Measurements from ENCODE around the gene SCCPDH. TPM values are rescaled to one million over a fixed set of nuclear protein-coding genes. Genes with fewer than 3 reads are reported as not detected.

The SCCPDH gene
- total and polyA plus RNA-seq, 2 of the 13 experiments (the other 11 are each of a cell fraction or from before 2014, with no cell fraction given): 36.7 to 62.3 TPM

DNA sequence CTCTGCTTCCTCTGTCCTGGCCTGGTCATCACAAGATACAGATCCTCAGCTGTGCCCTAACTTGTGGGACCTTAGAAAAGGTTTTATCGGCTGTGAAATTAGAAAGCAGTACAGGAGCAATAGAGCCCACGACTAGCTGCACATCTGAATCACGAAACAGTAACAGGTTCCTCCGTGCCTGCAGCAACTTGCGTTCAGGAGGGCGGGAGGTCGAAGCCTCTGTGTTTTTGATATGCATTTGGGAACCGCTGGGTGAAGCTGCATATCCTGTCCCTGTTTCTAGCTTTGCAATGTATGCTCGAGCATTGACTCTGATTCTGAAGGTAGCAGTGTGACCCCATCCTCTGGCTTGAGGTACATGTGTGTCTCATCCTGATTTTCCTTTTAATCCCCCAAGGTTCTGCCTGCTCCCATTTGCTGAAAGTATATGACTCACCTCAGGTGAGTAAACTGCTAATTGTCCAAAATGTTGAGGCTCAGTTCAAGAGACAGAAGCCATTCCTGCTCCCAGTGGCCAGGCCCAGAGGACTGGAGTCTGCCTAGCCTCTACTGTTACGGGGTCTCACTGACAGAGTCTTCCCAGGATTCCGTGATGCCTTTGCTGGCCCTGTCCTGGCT, 44.3 kb downstream of the SCCPDH start (continued):
- TF ChIP-seq ZNF773 (CRISPR knock-in tag; IDR thresholded peaks at IDR 0.05; ENCODE audit: borderline replicate concordance): no peak
- TF ChIP-seq BHLHE40 (IDR thresholded peaks at IDR 0.05; ENCODE audit: low read length): no peak
- TF ChIP-seq SMAD9 (CRISPR knock-in tag; IDR thresholded peaks at IDR 0.05): no peak

GRCh38 chr1:246769306-246769705, 45.1 kb downstream of the SCCPDH start:
- no TSS peak for BruUV-seq (replicated peaks)

DNA sequence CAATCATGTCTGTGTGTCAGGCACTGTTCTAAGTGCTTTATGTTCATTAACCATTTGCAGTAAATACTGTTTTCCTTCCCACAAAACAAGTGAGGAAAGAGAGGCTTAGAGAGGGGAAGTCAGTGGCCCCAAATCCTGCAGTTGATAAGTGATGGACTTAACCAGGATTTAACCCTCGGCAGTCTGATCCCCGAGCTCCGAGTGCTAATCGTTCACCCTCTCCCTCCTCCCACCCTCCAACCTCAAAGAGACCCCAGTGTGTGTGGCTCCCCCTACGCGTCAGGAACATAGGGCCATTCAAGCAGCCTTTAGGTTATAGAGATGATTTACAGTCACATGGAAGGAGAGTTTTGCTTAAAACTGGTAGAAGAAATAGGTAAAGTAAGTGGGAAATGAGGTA, 47.2 kb downstream of the SCCPDH start:
- H3K79me2 ChIP-seq (ENCODE audit: insufficient read depth, low read length): no peaks in the 10 kb centered on the region
- intact Hi-C loops (cut with micrococcal nuclease; ENCODE audit: unreplicated experiment) (no loop called here), in situ Hi-C loops (cut with HindIII; ENCODE audit: extremely low pct_ligation_motif_present, low pct_unique_long_range_greater_than_20kb) (no loop called here)
- ChIA-PET CTCF (ENCODE audit: low intra/inter-chr PET ratio, low total read pairs) (no interaction called here), POLR2A (no interaction called here)
- H2AFZ ChIP-seq (ENCODE audit: low read length): no peak overlapping the region
- peaks cover 19 to 68% of the 10 kb centered on the region in 2 experiments for H3K36me3 ChIP-seq (replicated peaks in 1 of 2; ENCODE audit: control insufficient read depth in 1 of 2, insufficient read depth in 2 of 2, low read length in 2 of 2)
- H3K4me1 ChIP-seq (ENCODE audit: insufficient read depth, low read length): no peaks in the 10 kb centered on the region
- H4K20me1 ChIP-seq (ENCODE audit: insufficient read depth, low read length): no peaks in the 10 kb centered on the region
- no TSS peak for BruUV-seq (replicated peaks)
- no peak for DNase-seq (ENCODE audit: low spot score)
- H3K4me2 ChIP-seq (ENCODE audit: low read depth, low read length): no peak overlapping the region
- no peak overlapping the region for H3K9ac ChIP-seq (ENCODE audit: insufficient read depth, low read depth, low read length)
- no peak for ATAC-seq
- no peak for FAIRE-seq
- no peak overlapping the region for H3K4me3 ChIP-seq (replicated peaks in 1 of 3; ENCODE audit: insufficient read depth in 1 of 3, low read depth in 2 of 3, low read length in 3 of 3)
- WGBS (ENCODE audit: low lambda C conversion rate): 97% methylated on average over 6 of the region's 6 CpGs
- H3K27ac ChIP-seq (ENCODE audit: extremely low read length, insufficient read depth, low read length): no peak overlapping the region
- no peaks in the 10 kb centered on the region for H3K27me3 ChIP-seq (ENCODE audit: control insufficient read depth in 1 of 2, insufficient read depth in 2 of 2, low read length in 2 of 2)
- H3K9me3 ChIP-seq (ENCODE audit: low read length): no peaks in the 10 kb centered on the region
- TF ChIP-seq SSRP1 (CRISPR knock-in tag; IDR thresholded peaks at IDR 0.05): no peak
- TF ChIP-seq KLF16 (CRISPR knock-in tag; IDR thresholded peaks at IDR 0.05): no peak
- TF ChIP-seq SP5 (CRISPR knock-in tag; IDR thresholded peaks at IDR 0.05; ENCODE audit: borderline replicate concordance, low read depth): no peak
- TF ChIP-seq ELF3 (CRISPR knock-in tag; IDR thresholded peaks at IDR 0.05): no peak
- no peak for TF ChIP-seq SMARCC2 (IDR thresholded peaks at IDR 0.05)
- no peak for TF ChIP-seq CENPBD1 (CRISPR knock-in tag; IDR thresholded peaks at IDR 0.05; ENCODE audit: borderline replicate concordance, low read depth)
- TF ChIP-seq SOX13 (IDR thresholded peaks at IDR 0.05): no peak
- no peak for TF ChIP-seq SOX13 (CRISPR knock-in tag; conservative IDR thresholded peaks at IDR 0.05 in 1 of 2, IDR thresholded peaks at IDR 0.05 in 1 of 2)
- TF ChIP-seq SETDB1 (CRISPR knock-in tag; IDR thresholded peaks at IDR 0.05; ENCODE audit: borderline replicate concordance): no peak

More at GRCh38 chr1:246769306-246769705, 45.1 kb downstream of the SCCPDH start:
- FAIRE-seq (no peak), DNase-seq (ENCODE audit: low spot score) (no peak), ATAC-seq (no peak)
- POLR2A ChIA-PET: no interaction called here
- 92% methylated on average over 7 of the region's 7 CpGs for WGBS (ENCODE audit: low lambda C conversion rate)
- TF ChIP-seq, protein P1, sequence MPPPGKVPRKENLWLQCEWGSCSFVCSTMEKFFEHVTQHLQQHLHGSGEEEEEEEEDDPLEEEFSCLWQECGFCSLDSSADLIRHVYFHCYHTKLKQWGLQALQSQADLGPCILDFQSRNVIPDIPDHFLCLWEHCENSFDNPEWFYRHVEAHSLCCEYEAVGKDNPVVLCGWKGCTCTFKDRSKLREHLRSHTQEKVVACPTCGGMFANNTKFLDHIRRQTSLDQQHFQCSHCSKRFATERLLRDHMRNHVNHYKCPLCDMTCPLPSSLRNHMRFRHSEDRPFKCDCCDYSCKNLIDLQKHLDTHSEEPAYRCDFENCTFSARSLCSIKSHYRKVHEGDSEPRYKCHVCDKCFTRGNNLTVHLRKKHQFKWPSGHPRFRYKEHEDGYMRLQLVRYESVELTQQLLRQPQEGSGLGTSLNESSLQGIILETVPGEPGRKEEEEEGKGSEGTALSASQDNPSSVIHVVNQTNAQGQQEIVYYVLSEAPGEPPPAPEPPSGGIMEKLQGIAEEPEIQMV (CRISPR knock-in tag; IDR thresholded peaks at IDR 0.05; ENCODE audit: low read depth): no peak
- no peak for TF ChIP-seq HOXD1 (CRISPR knock-in tag; IDR thresholded peaks at IDR 0.05)
- no peaks in the 10 kb centered on the region for H4K20me1 ChIP-seq (ENCODE audit: insufficient read depth, low read length)
- H3K36me3 ChIP-seq (replicated peaks in 1 of 2; ENCODE audit: control insufficient read depth in 1 of 2, insufficient read depth in 2 of 2, low read length in 2 of 2): peaks cover 14 to 63% of the 10 kb centered on the region in 2 experiments
- H3K27ac ChIP-seq (ENCODE audit: extremely low read length, insufficient read depth, low read length): no peak overlapping the region
- H3K27me3 ChIP-seq (ENCODE audit: control insufficient read depth in 1 of 2, insufficient read depth in 2 of 2, low read length in 2 of 2): no peaks in the 10 kb centered on the region
- H3K9ac ChIP-seq (ENCODE audit: insufficient read depth, low read depth, low read length): no peak overlapping the region
- H3K9me3 ChIP-seq (ENCODE audit: low read length): no peaks in the 10 kb centered on the region
- intact Hi-C loops (cut with micrococcal nuclease; ENCODE audit: unreplicated experiment) (no loop called here), in situ Hi-C loops (cut with HindIII; ENCODE audit: extremely low pct_ligation_motif_present, low pct_unique_long_range_greater_than_20kb) (no loop called here)
- no peak overlapping the region for H3K4me3 ChIP-seq (replicated peaks in 1 of 3; ENCODE audit: insufficient read depth in 1 of 3, low read depth in 2 of 3, low read length in 3 of 3)
- H3K79me2 ChIP-seq (ENCODE audit: insufficient read depth, low read length): no peaks in the 10 kb centered on the region
- no peak overlapping the region for H3K4me2 ChIP-seq (ENCODE audit: low read depth, low read length)
- H2AFZ ChIP-seq (ENCODE audit: low read length): no peak overlapping the region
- H3K4me1 ChIP-seq (ENCODE audit: insufficient read depth, low read length): no peaks in the 10 kb centered on the region
- CTCF ChIA-PET (ENCODE audit: low intra/inter-chr PET ratio, low total read pairs): no interaction called here

All from HepG2 (cell line).